Esophagus squamous epithelium (tissue), 4 donors: ENCODE results near the gene TMEM132E.

Experiments used
- CTCF ChIP-seq, 6 experiments: fragments of 450-650 bp in 4 of 6; fragments of 200-600 bp in 2 of 6; sonication (generic) in 2 of 6; IDR thresholded peaks; one replicate each; pipeline ENCODE4 v1.5.1; 2016 to 2019; ENCODE audit warnings: antibody characterized with exemption in 6 of 6, mild to moderate bottlenecking in 4 of 6, moderate library complexity in 4 of 6
- POLR2A ChIP-seq, 4 donors: fragments of 450-650 bp; IDR thresholded peaks; one replicate each; pipeline ENCODE4 v1.6.1; 2017; ENCODE audit warnings: antibody characterized with exemption in 4 of 4, mild to moderate bottlenecking in 4 of 4, moderate library complexity in 3 of 4

- no peak for TF ChIP-seq POLR2A (IDR thresholded peaks at IDR 0.05)
- no peak for TF ChIP-seq CTCF (IDR thresholded peaks at IDR 0.05)
These were observed 72.0 kb downstream of the TMEM132E start for GRCh38 chr17:34651402-34651811.
